K562 (cell line): ENCODE measurements around the gene AP3S2. TPM values are rescaled to one million over a fixed set of nuclear protein-coding genes. Genes with fewer than 3 reads are reported as not detected.

Experiments used
- ATAC-seq: fragments of 200-7000 bp; cut with Tn5 transposase; 3 replicates; pipeline ENCODE4 v1.9.1; 2020; ENCODE audit warnings: moderate library complexity
- BruUV-seq: library from RNA; stranded (reverse); fragments of 400-500 nt; replicated peaks from 2 replicates; lab custom pipeline; 2021; lab: Mats Ljungman, UMichigan
- CTCF ChIA-PET: fragments of 300-600 bp; formaldehyde crosslinking; extraction: SDS; loops from one replicate; lab custom pipeline; 2021; ENCODE audit warnings: low intra/inter-chr PET ratio; lab: Yijun Ruan, JAX
- POLR2A ChIA-PET: fragments of 300-600, 350-650 bp; sonication (Branson Sonifier 250); formaldehyde crosslinking; extraction: SDS; loops from one replicate; lab custom pipeline; 2021; ENCODE audit warnings: antibody characterized with exemption, inconsistent platforms; lab: Yijun Ruan, JAX
- DNase-seq, 4 experiments: peaks; one replicate each; pipeline versions ENCODE4 v3.0.0 to v3.0.0-alpha.2; 2011 to 2018; ENCODE audit warnings: low spot score in 3 of 4, mixed read lengths in 3 of 4; ENCODE audit errors: extremely low read depth in 1 of 4
- FAIRE-seq: peaks from 2 replicates; lab custom pipeline; 2011; peaks lifted over from hg19 to GRCh38; lab: Jason Lieb, UNC
- H2AFZ ChIP-seq: 2 replicates; pipeline ENCODE4 v1.6.0; 2011; ENCODE audit warnings: low read depth, low read length, control low read depth, inconsistent platforms
- H3K27ac ChIP-seq: fragments of 200-600 bp; 3 replicates; pipeline ENCODE4 v1.8.0; 2011; ENCODE audit warnings: low read depth, mild to moderate bottlenecking, control low read depth, inconsistent platforms, low read length, moderate library complexity, mixed read lengths; ENCODE audit errors: extremely low read depth
- H3K27me3 ChIP-seq, 2 experiments: fragments of 300-600 bp in 1 of 2; 2 replicates in 1 of 2; 3 replicates in 1 of 2; pipeline versions ENCODE4 v1.6.0 to v1.8.0; 2011; ENCODE audit warnings: inconsistent platforms in 2 of 2, low read length in 2 of 2, mild to moderate bottlenecking in 1 of 2, mixed read lengths in 1 of 2, moderate library complexity in 1 of 2; ENCODE audit not compliant: control insufficient read depth in 2 of 2, insufficient read depth in 2 of 2
- H3K36me3 ChIP-seq: fragments of 300-600 bp; 3 replicates; pipeline ENCODE4 v1.8.0; 2011; ENCODE audit warnings: mild to moderate bottlenecking, low read length, inconsistent platforms; ENCODE audit not compliant: control insufficient read depth, insufficient read depth
- H3K4me1 ChIP-seq, 2 experiments: fragments of 200-600 bp in 1 of 2; replicated peaks in 1 of 2; 2 replicates in 1 of 2; 3 replicates in 1 of 2; pipeline versions ENCODE4 v1.5.1 to v1.8.0; 2011; ENCODE audit warnings: inconsistent platforms in 2 of 2, low read length in 2 of 2, mild to moderate bottlenecking in 1 of 2, mixed read lengths in 1 of 2, moderate library complexity in 1 of 2; ENCODE audit not compliant: control insufficient read depth in 2 of 2, insufficient read depth in 2 of 2
- H3K4me2 ChIP-seq: 2 replicates; pipeline ENCODE4 v1.6.1; 2011; ENCODE audit warnings: low read length, control low read depth, inconsistent platforms, mixed read lengths; ENCODE audit not compliant: insufficient read depth
- H3K4me3 ChIP-seq: fragments of 200-600 bp; sonication (generic), shearing (Covaris generic); 2 replicates; pipeline ENCODE4 v1.5.1; 2016; ENCODE audit warnings: control low read depth, inconsistent platforms
- H3K79me2 ChIP-seq: fragments of 200-600 bp; 3 replicates; pipeline ENCODE4 v1.8.0; 2011; ENCODE audit warnings: low read length, inconsistent platforms; ENCODE audit not compliant: control insufficient read depth, insufficient read depth
- H3K9ac ChIP-seq, 2 experiments: 2 replicates each; pipeline versions ENCODE4 v1.6.0 to v1.6.1; 2011; ENCODE audit warnings: low read depth in 2 of 2, low read length in 2 of 2, control low read depth in 1 of 2, inconsistent platforms in 1 of 2, mild to moderate bottlenecking in 1 of 2, mixed read lengths in 1 of 2; ENCODE audit not compliant: insufficient read depth in 1 of 2
- H3K9me1 ChIP-seq: one replicate; pipeline ENCODE4 v1.6.0; 2011; ENCODE audit warnings: inconsistent platforms, mild to moderate bottlenecking, low read length, moderate library complexity; ENCODE audit not compliant: control insufficient read depth, insufficient read depth
- H3K9me3 ChIP-seq: replicated peaks from 2 replicates; pipeline ENCODE4 v1.5.1; 2011; ENCODE audit warnings: low read depth, low read length, inconsistent platforms; ENCODE audit not compliant: control insufficient read depth, insufficient read depth
- H4K20me1 ChIP-seq: replicated peaks from 2 replicates; pipeline ENCODE4 v1.6.1; 2011; ENCODE audit warnings: low read length, inconsistent platforms, mixed read lengths; ENCODE audit not compliant: control insufficient read depth, insufficient read depth
- ARNT ChIP-seq, 2 experiments: fragments of 450-650 bp; IDR thresholded peaks; 2 replicates each; pipeline ENCODE4 v1.6.1; 2016; ENCODE audit warnings: mild to moderate bottlenecking in 1 of 2
- CC2D1A ChIP-seq: fragments of 450-650 bp; IDR thresholded peaks from 2 replicates; pipeline ENCODE4 v1.6.1; 2017; ENCODE audit warnings: mild to moderate bottlenecking
- ESRRA ChIP-seq: fragments of 450-650 bp; IDR thresholded peaks from 2 replicates; pipeline ENCODE4 v1.6.1; 2014; ENCODE audit warnings: low read depth, mild to moderate bottlenecking, moderate library complexity, borderline replicate concordance
- FOXJ2 ChIP-seq: fragments of 200-800 bp; sonication (Bioruptor generic); IDR thresholded peaks from 2 replicates; pipeline ENCODE4 v1.6.1; 2016; ENCODE audit warnings: missing genetic modification characterization, missing compliant biosample characterization
- MCM7 ChIP-seq, 2 experiments: fragments of 450-650 bp; IDR thresholded peaks; 2 replicates each; pipeline ENCODE4 v1.6.1; 2016 to 2018
- ZNF143 ChIP-seq: sonication (generic); formaldehyde crosslinking; IDR thresholded peaks from 2 replicates; pipeline ENCODE4 v1.9.0; 2022; ENCODE audit warnings: mild to moderate bottlenecking, missing genetic modification reagents
- WGBS: fragments of 100-300 bp; shearing (Covaris generic); methylation state at CpG from one replicate; pipeline ENCODE4 v1.1.6; 2016; ENCODE audit warnings: low coverage, mixed read lengths; ENCODE audit not compliant: insufficient coverage; ENCODE audit errors: missing lambda C conversion rate; 5-methylcytosine and 5-hydroxymethylcytosine counted together
- in situ Hi-C: fragments of 300-500 bp; cut with MboI; formaldehyde crosslinking; loops from 4 replicates; pipeline ENCODE4 v1.15.0; 2018; ENCODE audit warnings: inconsistent platforms, mixed read lengths
- intact Hi-C: fragments of 100-400 bp; cut with micrococcal nuclease; formaldehyde crosslinking; loops from 2 replicates; pipeline ENCODE4 v1.14.2; 2022
- polyA plus RNA-seq, 8 experiments: library from polyadenylated mRNA; depleted of rRNA in 4 of 8; stranded (reverse) in 5 of 8; unstranded in 3 of 8; fragments of >200 nt; fragmentation: Nextera tagmentation in 2 of 8; fragmentation: Illumina TruSeq in 1 of 8; extraction: Ambion mirVana in 2 of 8; extraction: Trizol in 1 of 8; gene quantifications; 2 replicates each; pipeline versions ENCODE4 v1.2.1 to v1.2.3, GENCODE V29; 2011 to 2014; ENCODE audit warnings: inconsistent platforms in 1 of 8, missing spikeins in 1 of 8
- total RNA-seq, 7 experiments: library from RNA; depleted of rRNA in 6 of 7; stranded (reverse); fragments of >200 nt in 6 of 7; fragmentation: Illumina TruSeq in 2 of 7; extraction: Trizol in 2 of 7; gene quantifications; 2 replicates each; pipeline versions ENCODE4 v1.2.1 to v1.2.3, GENCODE V29; 2011 to 2021; ENCODE audit warnings: low replicate concordance in 1 of 7
- TF ChIP-seq, protein P1 (sequence below): fragments of 450-650 bp; formaldehyde crosslinking; IDR thresholded peaks from 2 replicates; pipeline ENCODE4 v1.4.0; 2020; ENCODE audit warnings: mild to moderate bottlenecking, mixed read lengths
- TF ChIP-seq, protein P2 (sequence below), 2 experiments: fragments of 450-650 bp; IDR thresholded peaks; 2 replicates each; pipeline ENCODE4 v1.6.1; 2018; ENCODE audit warnings: mild to moderate bottlenecking in 2 of 2, low read depth in 1 of 2; ENCODE audit not compliant: partially characterized antibody in 2 of 2

AP3S2 gene
- total and polyA plus RNA-seq, 9 of the 15 experiments (the other 6 are each of a cell fraction or from before 2014, with no cell fraction given) = 16.4 to 54.1 (median 37.4) TPM

DNA sequence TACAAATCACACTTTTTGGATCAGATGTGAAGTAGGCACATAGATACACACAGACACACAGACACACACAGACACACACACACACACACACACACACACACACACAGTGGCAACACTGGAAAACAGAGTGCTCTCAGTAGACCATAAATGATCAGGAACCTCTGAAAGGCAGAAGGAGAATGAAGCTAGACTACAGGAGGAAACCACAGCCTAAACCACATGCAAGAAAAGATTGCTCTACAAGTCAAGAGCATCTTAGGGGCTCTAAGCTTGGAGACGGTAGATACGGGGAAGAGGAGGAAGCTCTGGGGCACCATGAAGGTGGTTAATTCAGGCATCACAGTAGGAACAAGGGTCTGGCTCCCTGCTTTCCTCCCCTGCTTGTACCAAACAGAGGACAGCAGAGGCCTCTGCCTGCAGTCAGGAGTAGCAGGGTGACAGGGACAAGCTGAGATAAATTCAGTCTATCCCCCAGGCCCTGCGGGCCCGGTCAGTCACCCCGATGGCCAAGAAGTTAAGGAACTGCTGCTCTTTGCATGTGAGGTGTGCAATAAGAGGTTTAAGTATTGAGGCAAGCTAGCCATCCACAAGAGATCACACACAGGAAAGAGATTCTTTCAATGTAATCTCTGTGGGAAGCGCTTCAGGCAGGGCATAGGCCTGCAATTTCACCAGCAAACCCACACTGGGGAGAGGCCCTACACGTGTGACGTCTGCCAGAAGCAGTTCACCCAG is 42.4 kb upstream of the AP3S2 start:
- in situ Hi-C loops = no loop called here
- Histone ChIP-seq H3K27me3 (peaks cover 0 to 5% of the 10 kb centered on the region in 2 experiments; a peak in 1 of 5 replicates), H4K20me1 (no peaks in the 10 kb centered on the region), H3K4me3 (no peak overlapping the region), H3K79me2 (no peaks in the 10 kb centered on the region), H2AFZ (0 out of 2 replicates have a peak overlapping the region, but pooled peaks have one; percentile 4), H3K9me1 (no peaks in the 10 kb centered on the region), H3K9ac (no peak overlapping the region), H3K4me1 (no peaks in the 10 kb centered on the region; a peak in 1 of 5 replicates), H3K4me2 (no peak overlapping the region), H3K36me3 (no peaks in the 10 kb centered on the region), H3K9me3 (no peaks in the 10 kb centered on the region), H3K27ac (no peak overlapping the region)
- ChIA-PET POLR2A (interaction anchor here (0.6 to 1.4 kb wide), 4 partner anchors 16 to 47 kb away, joined by 3 read pairs; no protein-coding TSS in a partner anchor), CTCF (no interaction called here)
- FAIRE-seq (no peak), DNase-seq (no peak), ATAC-seq (no peak; the same call in 2 of the 3 replicates)
- TF ChIP-seq MCM7 (IDR thresholded peaks at IDR 0.05) = peak in 1 of 2 experiments; percentile 42; a peak in 1 of 4 replicates
- TF ChIP-seq FOXJ2 (tag) = no peak
- 37% methylated on average over 8 of the region's 8 CpGs for WGBS
- no TSS peak for BruUV-seq
- intact Hi-C loops = no loop called here

DNA sequence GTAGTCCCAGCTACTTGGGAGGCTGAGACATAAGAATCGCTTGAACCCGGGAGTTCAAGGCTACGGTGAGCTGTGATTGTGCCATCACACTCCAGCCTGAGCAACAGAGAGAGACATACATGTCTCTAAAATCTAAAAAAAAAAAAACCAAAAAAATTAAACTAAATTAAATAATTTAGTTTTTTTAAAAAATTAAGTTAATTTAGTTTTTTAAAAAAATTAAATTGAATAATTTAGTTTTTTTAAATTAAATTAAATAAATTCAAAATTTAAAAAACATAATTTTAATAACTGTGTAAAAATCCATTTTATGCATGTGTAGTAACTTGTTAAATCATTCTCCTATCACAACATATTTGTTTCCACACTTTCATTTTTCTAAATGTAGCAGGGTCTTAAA is 39.1 kb upstream of the AP3S2 start:
- in situ Hi-C loops (no loop called here), intact Hi-C loops (no loop called here)
- no peak overlapping the region for H3K4me2 ChIP-seq
- no peaks in the 10 kb centered on the region; a peak in 2 of 5 replicates for H3K4me1 ChIP-seq
- H3K4me3 ChIP-seq = no peak overlapping the region
- CTCF ChIA-PET = interaction anchor here (0.7 kb wide), 2 partner anchors 58 to 489 kb away, joined by 3 to 4 read pairs; no protein-coding TSS in a partner anchor
- H3K9ac ChIP-seq = no peak overlapping the region
- H3K9me1 ChIP-seq = no peaks in the 10 kb centered on the region
- H2AFZ ChIP-seq = no peak overlapping the region
- H3K79me2 ChIP-seq = no peaks in the 10 kb centered on the region
- no peak for FAIRE-seq
- 17% methylated on average over 3 of the region's 3 CpGs for WGBS
- no peaks in the 10 kb centered on the region for H3K9me3 ChIP-seq
- no peak overlapping the region for H3K27ac ChIP-seq
- no peak for ATAC-seq
- POLR2A ChIA-PET = interaction anchor here (0.6 to 1.1 kb wide), 2 partner anchors 9 to 211 kb away, joined by 3 read pairs; no protein-coding TSS in a partner anchor
- BruUV-seq = no TSS peak
- no peaks in the 10 kb centered on the region for H4K20me1 ChIP-seq
- no peak for DNase-seq
- peaks cover 5 to 8% of the 10 kb centered on the region in 2 experiments; a peak in 3 of 5 replicates for H3K27me3 ChIP-seq
- no peaks in the 10 kb centered on the region for H3K36me3 ChIP-seq
- TF ChIP-seq ZNF143 (CRISPR knock-in tag) = no peak
- no peak for TF ChIP-seq ESRRA
- TF ChIP-seq ARNT (IDR thresholded peaks at IDR 0.05) = no peak
- TF ChIP-seq, protein P1, sequence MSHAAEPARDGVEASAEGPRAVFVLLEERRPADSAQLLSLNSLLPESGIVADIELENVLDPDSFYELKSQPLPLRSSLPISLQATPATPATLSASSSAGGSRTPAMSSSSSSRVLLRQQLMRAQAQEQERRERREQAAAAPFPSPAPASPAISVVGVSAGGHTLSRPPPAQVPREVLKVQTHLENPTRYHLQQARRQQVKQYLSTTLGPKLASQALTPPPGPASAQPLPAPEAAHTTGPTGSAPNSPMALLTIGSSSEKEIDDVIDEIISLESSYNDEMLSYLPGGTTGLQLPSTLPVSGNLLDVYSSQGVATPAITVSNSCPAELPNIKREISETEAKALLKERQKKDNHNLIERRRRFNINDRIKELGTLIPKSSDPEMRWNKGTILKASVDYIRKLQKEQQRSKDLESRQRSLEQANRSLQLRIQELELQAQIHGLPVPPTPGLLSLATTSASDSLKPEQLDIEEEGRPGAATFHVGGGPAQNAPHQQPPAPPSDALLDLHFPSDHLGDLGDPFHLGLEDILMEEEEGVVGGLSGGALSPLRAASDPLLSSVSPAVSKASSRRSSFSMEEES (CRISPR knock-in tag) = no peak
- TF ChIP-seq CC2D1A = no peak
- TF ChIP-seq, protein P2, sequence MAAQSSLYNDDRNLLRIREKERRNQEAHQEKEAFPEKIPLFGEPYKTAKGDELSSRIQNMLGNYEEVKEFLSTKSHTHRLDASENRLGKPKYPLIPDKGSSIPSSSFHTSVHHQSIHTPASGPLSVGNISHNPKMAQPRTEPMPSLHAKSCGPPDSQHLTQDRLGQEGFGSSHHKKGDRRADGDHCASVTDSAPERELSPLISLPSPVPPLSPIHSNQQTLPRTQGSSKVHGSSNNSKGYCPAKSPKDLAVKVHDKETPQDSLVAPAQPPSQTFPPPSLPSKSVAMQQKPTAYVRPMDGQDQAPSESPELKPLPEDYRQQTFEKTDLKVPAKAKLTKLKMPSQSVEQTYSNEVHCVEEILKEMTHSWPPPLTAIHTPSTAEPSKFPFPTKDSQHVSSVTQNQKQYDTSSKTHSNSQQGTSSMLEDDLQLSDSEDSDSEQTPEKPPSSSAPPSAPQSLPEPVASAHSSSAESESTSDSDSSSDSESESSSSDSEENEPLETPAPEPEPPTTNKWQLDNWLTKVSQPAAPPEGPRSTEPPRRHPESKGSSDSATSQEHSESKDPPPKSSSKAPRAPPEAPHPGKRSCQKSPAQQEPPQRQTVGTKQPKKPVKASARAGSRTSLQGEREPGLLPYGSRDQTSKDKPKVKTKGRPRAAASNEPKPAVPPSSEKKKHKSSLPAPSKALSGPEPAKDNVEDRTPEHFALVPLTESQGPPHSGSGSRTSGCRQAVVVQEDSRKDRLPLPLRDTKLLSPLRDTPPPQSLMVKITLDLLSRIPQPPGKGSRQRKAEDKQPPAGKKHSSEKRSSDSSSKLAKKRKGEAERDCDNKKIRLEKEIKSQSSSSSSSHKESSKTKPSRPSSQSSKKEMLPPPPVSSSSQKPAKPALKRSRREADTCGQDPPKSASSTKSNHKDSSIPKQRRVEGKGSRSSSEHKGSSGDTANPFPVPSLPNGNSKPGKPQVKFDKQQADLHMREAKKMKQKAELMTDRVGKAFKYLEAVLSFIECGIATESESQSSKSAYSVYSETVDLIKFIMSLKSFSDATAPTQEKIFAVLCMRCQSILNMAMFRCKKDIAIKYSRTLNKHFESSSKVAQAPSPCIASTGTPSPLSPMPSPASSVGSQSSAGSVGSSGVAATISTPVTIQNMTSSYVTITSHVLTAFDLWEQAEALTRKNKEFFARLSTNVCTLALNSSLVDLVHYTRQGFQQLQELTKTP (IDR thresholded peaks at IDR 0.05; ENCODE audit: low read depth in 1 of 2, partially characterized antibody in 2 of 2) = no peak
